K562 (cell line): ENCODE results near the gene JUND. TPM values are rescaled to one million over a fixed set of nuclear protein-coding genes. Genes with fewer than 3 reads are reported as not detected.
A peak's percentile ranks its signal among the peaks of the same experiment; 100 is the strongest.

ENCODE experiments used
- CAMTA2 ChIP-seq: fragments of 250-450 bp; sonication (Bioruptor Pico); conservative IDR thresholded peaks from 2 replicates; pipeline ENCODE4 v1.5.1; 2022
- CHD4 ChIP-seq: fragments of 200-600 bp; sonication (generic); IDR thresholded peaks from 3 replicates; pipeline ENCODE4 v1.6.1; 2012; ENCODE audit warnings: low read depth, mild to moderate bottlenecking, mixed read lengths, low read length, inconsistent platforms; ENCODE audit not compliant: insufficient read depth, insufficient replicate concordance, poor library complexity, severe bottlenecking
- ELF4 ChIP-seq: fragments of 450-650 bp; formaldehyde crosslinking; IDR thresholded peaks from 2 replicates; pipeline ENCODE4 v1.4.0; 2022; ENCODE audit warnings: missing genetic modification characterization
- HIVEP1 ChIP-seq: fragments of 250-450 bp; sonication (Bioruptor Pico); IDR thresholded peaks from 2 replicates; pipeline ENCODE4 v1.4.0; 2020; ENCODE audit warnings: mild to moderate bottlenecking
- HMGN3 ChIP-seq: IDR thresholded peaks from 2 replicates; pipeline ENCODE4 v1.6.1; 2011; ENCODE audit warnings: borderline replicate concordance, low read depth, mild to moderate bottlenecking, mixed read lengths, low read length; ENCODE audit not compliant: insufficient read length; ENCODE audit errors: extremely low read depth
- KDM4B ChIP-seq, 2 experiments: fragments of 450-650 bp in 1 of 2; sonication (generic) in 1 of 2; IDR thresholded peaks; 2 replicates each; pipeline ENCODE4 v1.6.1; 2016 to 2017; ENCODE audit warnings: borderline replicate concordance in 2 of 2, antibody characterized with exemption in 1 of 2, low read depth in 1 of 2, mild to moderate bottlenecking in 1 of 2
- KLF13 ChIP-seq: fragments of 450-650 bp; IDR thresholded peaks from 2 replicates; pipeline ENCODE4 v1.6.1; 2016; ENCODE audit warnings: missing genetic modification characterization, low read depth, mild to moderate bottlenecking, missing compliant biosample characterization, moderate library complexity, borderline replicate concordance
- PHTF2 ChIP-seq: fragments of 250-450 bp; sonication (Bioruptor Pico); IDR thresholded peaks from 2 replicates; pipeline ENCODE4 v1.5.0; 2021; ENCODE audit warnings: mild to moderate bottlenecking
- PTRF ChIP-seq: fragments of 450-650 bp; IDR thresholded peaks from 2 replicates; pipeline ENCODE4 v1.6.1; 2016; ENCODE audit warnings: mild to moderate bottlenecking, missing genetic modification characterization, missing compliant biosample characterization
- SRSF7 ChIP-seq: fragments of 200-400 bp; formaldehyde crosslinking; optimal IDR thresholded peaks from 2 replicates; pipeline ENCODE3; 2017; ENCODE audit warnings: mild to moderate bottlenecking, low read depth, low read length
- STAT5A ChIP-seq: IDR thresholded peaks from 2 replicates; pipeline ENCODE4 v1.6.1; 2012; ENCODE audit warnings: low read length, inconsistent platforms, borderline replicate concordance
- TSC22D4 ChIP-seq: fragments of 450-650 bp; IDR thresholded peaks from 2 replicates; pipeline ENCODE4 v1.6.1; 2016; ENCODE audit warnings: missing genetic modification characterization, missing biosample characterization, control low read depth
- ZNF324 ChIP-seq: fragments of 250-450 bp; sonication (Bioruptor Pico); IDR thresholded peaks from 2 replicates; pipeline ENCODE4 v1.4.0; 2020; ENCODE audit warnings: mild to moderate bottlenecking
- ZNF583 ChIP-seq: fragments of 250-450 bp; sonication (Bioruptor Pico); IDR thresholded peaks from 2 replicates; pipeline ENCODE4 v1.4.0; 2020
- ZNF766 ChIP-seq: fragments of 200-800 bp; sonication (Bioruptor generic); conservative IDR thresholded peaks from 2 replicates; pipeline ENCODE4 v1.6.1; 2016; ENCODE audit warnings: missing genetic modification characterization, missing compliant biosample characterization
- polyA plus RNA-seq, 8 experiments: library from polyadenylated mRNA; depleted of rRNA in 4 of 8; stranded (reverse) in 5 of 8; unstranded in 3 of 8; fragments of >200 nt; fragmentation: Nextera tagmentation in 2 of 8; fragmentation: Illumina TruSeq in 1 of 8; extraction: Ambion mirVana in 2 of 8; extraction: Trizol in 1 of 8; gene quantifications; 2 replicates each; pipeline versions ENCODE4 v1.2.1 to v1.2.3, GENCODE V29; 2011 to 2014; ENCODE audit warnings: inconsistent platforms in 1 of 8, missing spikeins in 1 of 8
- total RNA-seq, 7 experiments: library from RNA; depleted of rRNA in 6 of 7; stranded (reverse); fragments of >200 nt in 6 of 7; fragmentation: Illumina TruSeq in 2 of 7; extraction: Trizol in 2 of 7; gene quantifications; 2 replicates each; pipeline versions ENCODE4 v1.2.1 to v1.2.3, GENCODE V29; 2011 to 2021; ENCODE audit warnings: low replicate concordance in 1 of 7
- TF ChIP-seq, protein P1 (sequence below), 2 experiments: fragments of 450-650 bp; IDR thresholded peaks; 2 replicates each; pipeline ENCODE4 v1.6.1; 2016
- TF ChIP-seq, protein P2 (sequence below): sonication (generic); formaldehyde crosslinking; IDR thresholded peaks from 2 replicates; pipeline ENCODE4 v1.9.0; 2022; ENCODE audit warnings: mild to moderate bottlenecking, missing genetic modification reagents
- TF ChIP-seq, protein P3 (sequence below): sonication (generic); formaldehyde crosslinking; IDR thresholded peaks from 2 replicates; pipeline ENCODE4 v1.8.1; 2023; ENCODE audit warnings: mild to moderate bottlenecking, missing genetic modification reagents

Gene JUND
- total and polyA plus RNA-seq, 9 of the 15 experiments (the other 6 are each of a cell fraction or from before 2014, with no cell fraction given): 6.4 to 286 (median 42.3) TPM

DNA sequence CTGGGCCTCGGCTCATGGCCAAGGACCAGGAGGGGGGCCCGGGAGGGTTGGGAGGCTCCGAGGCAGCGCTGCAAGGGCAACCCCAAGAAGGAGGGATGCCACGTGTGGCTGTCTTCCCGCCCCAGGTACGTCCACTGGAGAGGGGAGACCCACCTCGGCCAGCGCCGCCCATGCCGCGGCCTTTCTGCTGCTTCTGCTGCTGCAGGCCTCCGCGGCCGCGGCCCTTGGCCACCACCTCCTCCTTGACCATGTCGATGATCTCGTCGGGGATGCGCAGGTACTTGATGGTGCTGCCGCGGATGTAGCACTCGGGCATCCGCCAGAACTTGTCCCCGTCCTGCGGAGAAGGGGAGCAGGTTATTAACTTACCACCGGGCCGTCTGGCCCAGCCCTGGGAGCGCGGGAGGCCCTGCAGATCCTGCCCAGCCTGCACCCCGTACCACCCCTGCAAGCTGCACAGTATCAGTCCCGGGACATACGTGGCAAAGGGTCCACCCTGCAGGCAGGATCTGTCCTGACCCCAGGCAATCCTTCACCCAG, 28.2 kb upstream of the JUND start (continued):
- TF ChIP-seq, protein P1, sequence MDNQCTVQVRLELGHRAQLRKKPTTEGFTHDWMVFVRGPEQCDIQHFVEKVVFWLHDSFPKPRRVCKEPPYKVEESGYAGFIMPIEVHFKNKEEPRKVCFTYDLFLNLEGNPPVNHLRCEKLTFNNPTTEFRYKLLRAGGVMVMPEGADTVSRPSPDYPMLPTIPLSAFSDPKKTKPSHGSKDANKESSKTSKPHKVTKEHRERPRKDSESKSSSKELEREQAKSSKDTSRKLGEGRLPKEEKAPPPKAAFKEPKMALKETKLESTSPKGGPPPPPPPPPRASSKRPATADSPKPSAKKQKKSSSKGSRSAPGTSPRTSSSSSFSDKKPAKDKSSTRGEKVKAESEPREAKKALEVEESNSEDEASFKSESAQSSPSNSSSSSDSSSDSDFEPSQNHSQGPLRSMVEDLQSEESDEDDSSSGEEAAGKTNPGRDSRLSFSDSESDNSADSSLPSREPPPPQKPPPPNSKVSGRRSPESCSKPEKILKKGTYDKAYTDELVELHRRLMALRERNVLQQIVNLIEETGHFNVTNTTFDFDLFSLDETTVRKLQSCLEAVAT (IDR thresholded peaks at IDR 0.05): no peak
- TF ChIP-seq ZNF324 (CRISPR knock-in tag) (no peak), PHTF2 (CRISPR knock-in tag) (no peak), PTRF (no peak), HMGN3 (no peak), HIVEP1 (CRISPR knock-in tag) (no peak), ELF4 (no peak), KLF13 (tag) (no peak), KDM4B (IDR thresholded peaks at IDR 0.05; ENCODE audit: borderline replicate concordance in 2 of 2, low read depth in 1 of 2) (no peak), ZNF766 (no peak), ZNF583 (CRISPR knock-in tag) (no peak), SRSF7 (no peak), CAMTA2 (no peak), TSC22D4 (tag) (no peak), STAT5A (no peak), CHD4 (no peak)
- TF ChIP-seq, protein P2, sequence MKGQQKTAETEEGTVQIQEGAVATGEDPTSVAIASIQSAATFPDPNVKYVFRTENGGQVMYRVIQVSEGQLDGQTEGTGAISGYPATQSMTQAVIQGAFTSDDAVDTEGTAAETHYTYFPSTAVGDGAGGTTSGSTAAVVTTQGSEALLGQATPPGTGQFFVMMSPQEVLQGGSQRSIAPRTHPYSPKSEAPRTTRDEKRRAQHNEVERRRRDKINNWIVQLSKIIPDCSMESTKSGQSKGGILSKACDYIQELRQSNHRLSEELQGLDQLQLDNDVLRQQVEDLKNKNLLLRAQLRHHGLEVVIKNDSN (CRISPR knock-in tag): no peak
- TF ChIP-seq, protein P3, sequence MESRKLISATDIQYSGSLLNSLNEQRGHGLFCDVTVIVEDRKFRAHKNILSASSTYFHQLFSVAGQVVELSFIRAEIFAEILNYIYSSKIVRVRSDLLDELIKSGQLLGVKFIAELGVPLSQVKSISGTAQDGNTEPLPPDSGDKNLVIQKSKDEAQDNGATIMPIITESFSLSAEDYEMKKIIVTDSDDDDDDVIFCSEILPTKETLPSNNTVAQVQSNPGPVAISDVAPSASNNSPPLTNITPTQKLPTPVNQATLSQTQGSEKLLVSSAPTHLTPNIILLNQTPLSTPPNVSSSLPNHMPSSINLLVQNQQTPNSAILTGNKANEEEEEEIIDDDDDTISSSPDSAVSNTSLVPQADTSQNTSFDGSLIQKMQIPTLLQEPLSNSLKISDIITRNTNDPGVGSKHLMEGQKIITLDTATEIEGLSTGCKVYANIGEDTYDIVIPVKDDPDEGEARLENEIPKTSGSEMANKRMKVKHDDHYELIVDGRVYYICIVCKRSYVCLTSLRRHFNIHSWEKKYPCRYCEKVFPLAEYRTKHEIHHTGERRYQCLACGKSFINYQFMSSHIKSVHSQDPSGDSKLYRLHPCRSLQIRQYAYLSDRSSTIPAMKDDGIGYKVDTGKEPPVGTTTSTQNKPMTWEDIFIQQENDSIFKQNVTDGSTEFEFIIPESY: peak; percentile 86
